Fibroblast of lung (primary cell): Measurements from ENCODE around the gene CHRNA3. TPM values are rescaled to one million over a fixed set of nuclear protein-coding genes. Genes with fewer than 3 reads are reported as not detected.

Source experiments
- DNase-seq, 2 donors: peaks; one replicate each; pipeline versions ENCODE4 v3.0.0 to v3.0.0-alpha.2; 2010; ENCODE audit warnings: low read depth in 2 of 2
- H2AFZ ChIP-seq: 2 replicates; pipeline ENCODE4 v1.5.1; 2012; ENCODE audit warnings: low read length, control low read depth, inconsistent platforms
- H3K27ac ChIP-seq: 2 replicates; pipeline ENCODE4 v1.5.1; 2011; ENCODE audit warnings: low read length, control low read depth; ENCODE audit not compliant: insufficient read depth
- H3K27me3 ChIP-seq: 2 replicates; pipeline ENCODE4 v1.5.1; 2011; ENCODE audit warnings: mild to moderate bottlenecking, low read length; ENCODE audit not compliant: control insufficient read depth, insufficient read depth
- H3K36me3 ChIP-seq: 2 replicates; pipeline ENCODE4 v1.5.1; 2011; ENCODE audit warnings: low read length; ENCODE audit not compliant: control insufficient read depth, insufficient read depth
- H3K4me1 ChIP-seq: 2 replicates; pipeline ENCODE4 v1.5.1; 2011; ENCODE audit warnings: low read length; ENCODE audit not compliant: control insufficient read depth, insufficient read depth; ENCODE audit errors: extremely low read depth
- H3K4me2 ChIP-seq: 2 replicates; pipeline ENCODE4 v1.5.1; 2011; ENCODE audit warnings: low read length, control low read depth; ENCODE audit not compliant: insufficient read depth; ENCODE audit errors: extremely low read depth
- H3K4me3 ChIP-seq, 4 experiments: fragments of 200-600 bp in 1 of 4; sonication (generic) in 1 of 4; replicated peaks in 1 of 4; 2 replicates each; pipeline ENCODE4 v1.5.1; 2011 to 2016; ENCODE audit warnings: low read length in 4 of 4, low read depth in 3 of 4, mild to moderate bottlenecking in 3 of 4, control low read depth in 2 of 4, inconsistent platforms in 1 of 4, mixed read lengths in 1 of 4; ENCODE audit not compliant: insufficient read depth in 1 of 4; ENCODE audit errors: control extremely low read depth in 1 of 4
- H3K79me2 ChIP-seq: 2 replicates; pipeline ENCODE4 v1.5.1; 2012; ENCODE audit warnings: mild to moderate bottlenecking, low read length, inconsistent platforms; ENCODE audit not compliant: control insufficient read depth, insufficient read depth
- H3K9ac ChIP-seq: 2 replicates; pipeline ENCODE4 v1.5.1; 2011; ENCODE audit warnings: mild to moderate bottlenecking, low read length, control low read depth; ENCODE audit not compliant: insufficient read depth
- H3K9me3 ChIP-seq: 2 replicates; pipeline ENCODE4 v1.5.1; 2012; ENCODE audit warnings: low read depth, low read length; ENCODE audit not compliant: control insufficient read depth, insufficient read depth
- H4K20me1 ChIP-seq: 2 replicates; pipeline ENCODE4 v1.5.1; 2011; ENCODE audit warnings: low read length; ENCODE audit not compliant: control insufficient read depth, insufficient read depth; ENCODE audit errors: extremely low read depth
- CTCF ChIP-seq, 2 donors: IDR thresholded peaks in 1 of 2; conservative IDR thresholded peaks in 1 of 2; 1 replicate in 1 of 2; 2 replicates in 1 of 2; pipeline ENCODE4 v1.5.1; 2011 to 2012; ENCODE audit warnings: low read length in 2 of 2, control low read depth in 1 of 2, inconsistent platforms in 1 of 2, low read depth in 1 of 2, mild to moderate bottlenecking in 1 of 2
- EZH2 ChIP-seq: IDR thresholded peaks from 2 replicates; pipeline ENCODE4 v1.5.1; 2012; ENCODE audit warnings: low read length, control low read depth, mild to moderate bottlenecking; ENCODE audit errors: missing control alignments
- polyA plus RNA-seq, 2 donors: library from polyadenylated mRNA; depleted of rRNA in 1 of 2; stranded (reverse) in 1 of 2; unstranded in 1 of 2; fragments of >200 nt; gene quantifications; 2 replicates each; pipeline ENCODE4 v1.2.1, GENCODE V29; 2011 to 2012; ENCODE audit warnings: missing spikeins in 1 of 2
- total RNA-seq: library from RNA; depleted of rRNA; stranded (reverse); fragments of >200 nt; gene quantifications from 2 replicates; pipeline ENCODE4 v1.2.1, GENCODE V29; 2014

Gene CHRNA3
- total and polyA plus RNA-seq, 2 donors (not counting 1 experiment from before 2014, with no cell fraction given) = not detected

GRCh38 chr15:78642331-78642730 lies 21.5 kb upstream of the CHRNA3 start:
- TF ChIP-seq EZH2 = no peak
- no peak for TF ChIP-seq CTCF (conservative IDR thresholded peaks at IDR 0.05 in 1 of 2, IDR thresholded peaks at IDR 0.05 in 1 of 2; ENCODE audit: low read depth in 1 of 2, low read length in 2 of 2)
- Histone ChIP-seq H2AFZ (no peak overlapping the region), H3K27ac (no peak overlapping the region), H3K27me3 (peaks cover 3% of the 10 kb centered on the region), H3K79me2 (no peaks in the 10 kb centered on the region), H3K9ac (no peak overlapping the region), H3K4me2 (no peak overlapping the region), H3K4me3 (no peak overlapping the region), H3K36me3 (no peaks in the 10 kb centered on the region), H3K4me1 (no peaks in the 10 kb centered on the region), H3K9me3 (no peaks in the 10 kb centered on the region), H4K20me1 (no peaks in the 10 kb centered on the region)
- no peak for DNase-seq

GRCh38 chr15:78641749-78642275 lies 21.0 kb upstream of the CHRNA3 start:
- DNase-seq = no peak
- Histone ChIP-seq H3K27ac (no peak overlapping the region), H4K20me1 (no peaks in the 10 kb centered on the region), H3K4me2 (no peak overlapping the region), H3K4me3 (no peak overlapping the region), H3K79me2 (no peaks in the 10 kb centered on the region), H3K27me3 (peaks cover 3% of the 10 kb centered on the region), H3K36me3 (no peaks in the 10 kb centered on the region), H2AFZ (no peak overlapping the region), H3K9ac (no peak overlapping the region), H3K9me3 (no peaks in the 10 kb centered on the region), H3K4me1 (no peaks in the 10 kb centered on the region)
- TF ChIP-seq CTCF (conservative IDR thresholded peaks at IDR 0.05 in 1 of 2, IDR thresholded peaks at IDR 0.05 in 1 of 2; ENCODE audit: low read depth in 1 of 2, low read length in 2 of 2) = no peak
- no peak for TF ChIP-seq EZH2

- Histone ChIP-seq H2AFZ (no peak within 1 kb of the TSS), H3K27me3 (peaks cover 3% of the 10 kb centered on the region), H3K9ac (no peak within 1 kb of the TSS), H4K20me1 (no peaks in the 10 kb centered on the region), H3K36me3 (no peaks in the 10 kb centered on the region), H3K27ac (no peak within 1 kb of the TSS), H3K4me3 (peak within 1 kb of the TSS in 2 of 4 experiments; percentile 8 to 32), H3K4me1 (no peaks in the 10 kb centered on the region), H3K4me2 (no peak within 1 kb of the TSS), H3K9me3 (no peaks in the 10 kb centered on the region), H3K79me2 (no peaks in the 10 kb centered on the region)
- TF ChIP-seq CTCF (conservative IDR thresholded peaks at IDR 0.05 in 1 of 2, IDR thresholded peaks at IDR 0.05 in 1 of 2; ENCODE audit: low read depth in 1 of 2, low read length in 2 of 2) = no peak
- peak; percentile 57 for TF ChIP-seq EZH2
- DNase-seq = peak in 1 of 2 donors; percentile 37
Measured at GRCh38 chr15:78641102-78641748, 20.4 kb upstream of the CHRNA3 start, which contains the start of gene CHRNB4. Gene CHRNB4 (minus strand): TSS chr15:78641210. CDS start chr15:78641133, 77 bp downstream.
